ENCODE results near the gene HAGH. TPM values are rescaled to one million over a fixed set of nuclear protein-coding genes. Genes with fewer than 3 reads are reported as not detected.

The HAGH gene
- total and polyA plus RNA-seq, 4 donors, result 50.2 to 79.0 (median 55.6) TPM

- ATAC-seq (ENCODE audit: low FRiP score) (no peak), DNase-seq (no peak)
- 92 to 93% methylated on average over 18 of the region's 18 CpGs for WGBS, 2 donors
- intact Hi-C loops (cut with DNase I), result no loop called here
- Histone ChIP-seq H3K4me1 (ENCODE audit: control insufficient read depth in 1 of 2, insufficient read depth in 2 of 2, low read length in 2 of 2) (no peaks in the 10 kb centered on the region), H3K27me3 (ENCODE audit: control insufficient read depth in 1 of 2, insufficient read depth in 2 of 2, low read length in 1 of 2) (no peaks in the 10 kb centered on the region), H3K9me3 (ENCODE audit: control insufficient read depth, low read length) (no peaks in the 10 kb centered on the region), H3K4me3 (ENCODE audit: low read length in 2 of 2) (no peak overlapping the region), H3K27ac (ENCODE audit: low read depth in 1 of 2, low read length in 2 of 2) (no peak overlapping the region), H3K36me3 (ENCODE audit: control insufficient read depth in 1 of 2, insufficient read depth in 2 of 2, low read length in 1 of 2) (no peaks in the 10 kb centered on the region)
Observed at GRCh38 chr16:1758923-1759322, 67.7 kb downstream of the HAGH start.

DNA sequence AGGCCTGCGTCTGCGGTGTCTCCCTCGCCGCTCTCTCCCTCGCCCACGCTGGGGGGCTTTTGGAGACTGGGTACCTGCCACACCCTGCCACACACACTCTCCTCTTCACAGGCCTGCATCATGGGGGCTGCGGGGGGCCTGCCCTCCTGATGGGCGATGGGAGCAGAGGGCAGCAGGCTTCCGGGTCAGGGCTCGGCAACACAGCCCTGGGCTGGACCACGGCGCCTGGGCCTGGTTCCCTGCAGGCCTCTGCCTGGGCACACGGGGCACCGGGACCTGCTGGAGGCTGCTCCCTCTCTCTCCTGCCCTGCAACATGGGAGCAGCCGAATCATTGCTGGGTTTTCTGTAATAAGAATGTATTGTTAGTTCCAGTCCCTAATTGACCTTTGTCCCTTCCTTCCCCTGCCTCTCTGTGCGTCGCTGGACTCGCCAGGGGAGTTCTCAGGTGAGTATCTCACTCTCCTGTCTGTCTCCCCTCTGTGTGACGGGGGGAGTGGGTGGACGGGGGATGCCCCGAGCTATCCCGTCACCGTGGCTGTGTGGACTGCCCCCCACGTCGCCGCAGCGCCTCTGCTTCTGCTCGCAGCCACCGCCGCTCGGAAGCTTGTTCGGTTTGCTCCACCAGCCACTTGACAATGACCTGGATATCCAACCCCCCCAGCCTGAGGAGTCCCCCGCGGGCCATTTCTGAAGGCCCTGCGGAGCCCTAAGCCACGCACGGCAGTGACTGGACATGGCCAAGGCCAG, 68.7 kb downstream of the HAGH start:
- ATAC-seq (ENCODE audit: low FRiP score), result no peak
- no peak overlapping the region for H3K4me3 ChIP-seq (ENCODE audit: low read length in 2 of 2)
- 91 to 92% methylated on average over 37 of the region's 37 CpGs for WGBS, 2 donors
- no peak for DNase-seq
- no peaks in the 10 kb centered on the region for H3K9me3 ChIP-seq (ENCODE audit: control insufficient read depth, low read length)
- no peaks in the 10 kb centered on the region for H3K4me1 ChIP-seq (ENCODE audit: control insufficient read depth in 1 of 2, insufficient read depth in 2 of 2, low read length in 2 of 2)
- intact Hi-C loops (cut with DNase I), result no loop called here
- H3K27ac ChIP-seq (ENCODE audit: low read depth in 1 of 2, low read length in 2 of 2), result no peak overlapping the region
- H3K36me3 ChIP-seq (ENCODE audit: control insufficient read depth in 1 of 2, insufficient read depth in 2 of 2, low read length in 1 of 2), result peaks cover 0 to under 1% of the 10 kb centered on the region in 2 donors
- no peaks in the 10 kb centered on the region for H3K27me3 ChIP-seq (ENCODE audit: control insufficient read depth in 1 of 2, insufficient read depth in 2 of 2, low read length in 1 of 2)

Other genes starting within 250 kb of the HAGH start
- 10 to 100 TPM; 13.5 to 22.4 TPM for gene IFT140, start 214.8 kb downstream of the HAGH start, total RNA-seq
- 10 to 100 TPM in 1 of 2 donors, 1 to 10 TPM in 1; 4.6 to 15.2 TPM for gene IFT140, start 214.8 kb downstream of the HAGH start, polyA plus RNA-seq
- gene CRAMP1, start 214.5 kb downstream of the HAGH start, total RNA-seq, result 10 to 100 TPM; 17.3 to 24.2 TPM
- gene CRAMP1, start 214.5 kb downstream of the HAGH start, polyA plus RNA-seq, result 10 to 100 TPM in 1 of 2 donors, 1 to 10 TPM in 1; 2.3 to 11.5 TPM
- 10 to 100 TPM; 28.3 to 30.8 TPM for gene JPT2, start 148.5 kb downstream of the HAGH start, total RNA-seq
- gene JPT2, start 148.5 kb downstream of the HAGH start, polyA plus RNA-seq, result 10 to 100 TPM; 14.2 to 15.7 TPM
- 100 to 1,000 TPM in 1 of 2 donors, 10 to 100 TPM in 1; 69.0 to 122 TPM for gene MAPK8IP3, start 120.6 kb downstream of the HAGH start, total RNA-seq
- gene MAPK8IP3, start 120.6 kb downstream of the HAGH start, polyA plus RNA-seq, result 10 to 100 TPM; 20.8 to 99.3 TPM
- 10 to 100 TPM; 33.0 to 62.8 TPM for gene NME3, start 55.3 kb downstream of the HAGH start, total RNA-seq
- 100 to 1,000 TPM in 1 of 2 donors, 10 to 100 TPM in 1; 61.0 to 379 TPM for gene NME3, start 55.3 kb downstream of the HAGH start, polyA plus RNA-seq
- gene EME2, start 54.0 kb downstream of the HAGH start, total RNA-seq, result 10 to 100 TPM; 15.8 to 23.7 TPM
- gene EME2, start 54.0 kb downstream of the HAGH start, polyA plus RNA-seq, result 10 to 100 TPM in 1 of 2 donors, 1 to 10 TPM in 1; 1.6 to 20.6 TPM
- 10 to 100 TPM; 36.5 to 40.5 TPM for gene MRPS34, start 53.7 kb downstream of the HAGH start, total RNA-seq
- gene MRPS34, start 53.7 kb downstream of the HAGH start, polyA plus RNA-seq, result 10 to 100 TPM; 67.7 to 74.2 TPM
- 10 to 100 TPM; 33.6 to 33.7 TPM for gene SPSB3, start 44.3 kb downstream of the HAGH start, total RNA-seq
- gene SPSB3, start 44.3 kb downstream of the HAGH start, polyA plus RNA-seq, result 100 to 1,000 TPM in 1 of 2 donors, 10 to 100 TPM in 1; 25.8 to 322 TPM
- 10 to 100 TPM; 30.7 to 32.9 TPM for gene NUBP2, start 43.9 kb downstream of the HAGH start, total RNA-seq
- 10 to 100 TPM; 55.3 to 92.4 TPM for gene NUBP2, start 43.9 kb downstream of the HAGH start, polyA plus RNA-seq
- gene IGFALS, start 33.1 kb downstream of the HAGH start, total RNA-seq, result not detected
- under 1 TPM in 1 of 2 donors, not detected in 1; 0.84 TPM for gene IGFALS, start 33.1 kb downstream of the HAGH start, polyA plus RNA-seq
- gene FAHD1, start 381 bp upstream of the HAGH start, total RNA-seq, result 10 to 100 TPM in 1 of 2 donors, 1 to 10 TPM in 1; 7.4 to 11.9 TPM
- gene FAHD1, start 381 bp upstream of the HAGH start, polyA plus RNA-seq, result 10 to 100 TPM; 13.1 to 42.1 TPM
- gene MEIOB, start 45.3 kb upstream of the HAGH start, total RNA-seq, result not detected
- gene MEIOB, start 45.3 kb upstream of the HAGH start, polyA plus RNA-seq, result not detected
- gene HS3ST6, start 91.6 kb upstream of the HAGH start, total RNA-seq, result not detected
- 1 to 10 TPM in 1 of 2 donors, not detected in 1; 1.1 TPM for gene HS3ST6, start 91.6 kb upstream of the HAGH start, polyA plus RNA-seq
- 10 to 100 TPM; 19.5 to 34.6 TPM for gene MSRB1, start 116.4 kb upstream of the HAGH start, total RNA-seq
- 10 to 100 TPM; 52.7 to 56.6 TPM for gene MSRB1, start 116.4 kb upstream of the HAGH start, polyA plus RNA-seq
- gene RPL3L, start 127.9 kb upstream of the HAGH start, total RNA-seq, result not detected
- gene RPL3L, start 127.9 kb upstream of the HAGH start, polyA plus RNA-seq, result not detected
- 10 to 100 TPM; 80.5 to 88.1 TPM for gene NDUFB10, start 132.7 kb upstream of the HAGH start, total RNA-seq
- 100 to 1,000 TPM; 178 to 268 TPM for gene NDUFB10, start 132.7 kb upstream of the HAGH start, polyA plus RNA-seq
- 1,000 to 10,000 TPM; 1,132 to 1,263 TPM for gene RPS2, start 138.0 kb upstream of the HAGH start, total RNA-seq
- gene RPS2, start 138.0 kb upstream of the HAGH start, polyA plus RNA-seq, result 1,000 to 10,000 TPM; 1,596 to 2,049 TPM
- gene RNF151, start 140.0 kb upstream of the HAGH start, total RNA-seq, result not detected
- not detected for gene RNF151, start 140.0 kb upstream of the HAGH start, polyA plus RNA-seq
- 10 to 100 TPM; 16.1 to 19.8 TPM for gene TBL3, start 145.2 kb upstream of the HAGH start, total RNA-seq
- gene TBL3, start 145.2 kb upstream of the HAGH start, polyA plus RNA-seq, result 10 to 100 TPM; 14.9 to 85.5 TPM
- gene NOXO1, start 154.6 kb upstream of the HAGH start, total RNA-seq, result not detected
- under 1 TPM in 1 of 2 donors, not detected in 1; 0.84 TPM for gene NOXO1, start 154.6 kb upstream of the HAGH start, polyA plus RNA-seq
- 10 to 100 TPM; 11.3 to 13.3 TPM for gene GFER, start 157.4 kb upstream of the HAGH start, total RNA-seq
- 10 to 100 TPM; 32.5 to 44.2 TPM for gene GFER, start 157.4 kb upstream of the HAGH start, polyA plus RNA-seq
- under 1 TPM; 0.36 to 0.57 TPM for gene SYNGR3, start 163.1 kb upstream of the HAGH start, total RNA-seq
- under 1 TPM in 1 of 2 donors, not detected in 1; 0.26 TPM for gene SYNGR3, start 163.1 kb upstream of the HAGH start, polyA plus RNA-seq
- gene ZNF598, start 183.0 kb upstream of the HAGH start, total RNA-seq, result 10 to 100 TPM; 31.0 to 34.4 TPM
- 10 to 100 TPM; 12.8 to 32.9 TPM for gene ZNF598, start 183.0 kb upstream of the HAGH start, polyA plus RNA-seq
- gene NPW, start 193.0 kb upstream of the HAGH start, total RNA-seq, result 1 to 10 TPM in 1 of 2 donors, not detected in 1; 1.2 TPM
- gene NPW, start 193.0 kb upstream of the HAGH start, polyA plus RNA-seq, result under 1 TPM in 1 of 2 donors, not detected in 1; 0.56 TPM
- 100 to 1,000 TPM in 1 of 2 donors, 10 to 100 TPM in 1; 81.8 to 110 TPM for gene NHERF2, start 200.1 kb upstream of the HAGH start, total RNA-seq
- gene NHERF2, start 200.1 kb upstream of the HAGH start, polyA plus RNA-seq, result 100 to 1,000 TPM; 119 to 133 TPM
- 10 to 100 TPM in 1 of 2 donors, 1 to 10 TPM in 1; 7.4 to 12.9 TPM for gene NTHL1, start 221.0 kb upstream of the HAGH start, total RNA-seq
- 10 to 100 TPM; 24.4 to 33.8 TPM for gene NTHL1, start 221.0 kb upstream of the HAGH start, polyA plus RNA-seq
- 100 to 1,000 TPM in 1 of 2 donors, 10 to 100 TPM in 1; 92.4 to 146 TPM for gene TSC2, start 221.2 kb upstream of the HAGH start, total RNA-seq
- 100 to 1,000 TPM in 1 of 2 donors, 10 to 100 TPM in 1; 16.2 to 166 TPM for gene TSC2, start 221.2 kb upstream of the HAGH start, polyA plus RNA-seq

All from aorta (tissue), 5 donors.